Keratinocyte (primary cell): ENCODE measurements around the gene PER2.

ENCODE experiments used
- CTCF ChIP-seq, 3 experiments: IDR thresholded peaks in 1 of 3; conservative IDR thresholded peaks in 1 of 3; optimal IDR thresholded peaks in 1 of 3; 2 replicates in 2 of 3; 3 replicates in 1 of 3; pipeline versions ENCODE3 to v1.5.1; 2011; ENCODE audit warnings: low read length in 3 of 3, mild to moderate bottlenecking in 3 of 3, moderate library complexity in 2 of 3, control low read depth in 1 of 3, inconsistent platforms in 1 of 3; ENCODE audit not compliant: insufficient read depth in 2 of 3; ENCODE audit errors: extremely low read depth in 1 of 3
- EZH2 ChIP-seq: IDR thresholded peaks from one replicate; pipeline ENCODE4 v1.6.1; 2012; ENCODE audit warnings: inconsistent platforms, mild to moderate bottlenecking, low read length, moderate library complexity

GRCh38 chr2:238240757-238241711 lies 47.4 kb downstream of the PER2 start:
- TF ChIP-seq CTCF (optimal IDR thresholded peaks at IDR 0.05 in 1 of 3, IDR thresholded peaks at IDR 0.05 in 1 of 3, conservative IDR thresholded peaks at IDR 0.05 in 1 of 3; ENCODE audit: extremely low read depth in 1 of 3, insufficient read depth in 2 of 3, low read length in 3 of 3): no peak
- no peak for TF ChIP-seq EZH2
